ENCODE measurements around the gene RNF175.

- TF ChIP-seq CTCF (IDR thresholded peaks at IDR 0.05; ENCODE audit: insufficient read depth, low read length, poor library complexity, severe bottlenecking): no peak
- TF ChIP-seq EZH2phosphoT487 (conservative IDR thresholded peaks at IDR 0.05; ENCODE audit: low read length): no peak
These were observed 30.7 kb upstream of the RNF175 start for GRCh38 chr4:153790500-153790865.

All from SU-DHL-6 (cell line).